ENCODE results near the gene CLBA1. TPM values are rescaled to one million over a fixed set of nuclear protein-coding genes. Genes with fewer than 3 reads are reported as not detected.

Gene CLBA1
- total RNA-seq, 3 donors from 2014 or later: 6.0 to 8.4 (median 6.9) TPM

DNA sequence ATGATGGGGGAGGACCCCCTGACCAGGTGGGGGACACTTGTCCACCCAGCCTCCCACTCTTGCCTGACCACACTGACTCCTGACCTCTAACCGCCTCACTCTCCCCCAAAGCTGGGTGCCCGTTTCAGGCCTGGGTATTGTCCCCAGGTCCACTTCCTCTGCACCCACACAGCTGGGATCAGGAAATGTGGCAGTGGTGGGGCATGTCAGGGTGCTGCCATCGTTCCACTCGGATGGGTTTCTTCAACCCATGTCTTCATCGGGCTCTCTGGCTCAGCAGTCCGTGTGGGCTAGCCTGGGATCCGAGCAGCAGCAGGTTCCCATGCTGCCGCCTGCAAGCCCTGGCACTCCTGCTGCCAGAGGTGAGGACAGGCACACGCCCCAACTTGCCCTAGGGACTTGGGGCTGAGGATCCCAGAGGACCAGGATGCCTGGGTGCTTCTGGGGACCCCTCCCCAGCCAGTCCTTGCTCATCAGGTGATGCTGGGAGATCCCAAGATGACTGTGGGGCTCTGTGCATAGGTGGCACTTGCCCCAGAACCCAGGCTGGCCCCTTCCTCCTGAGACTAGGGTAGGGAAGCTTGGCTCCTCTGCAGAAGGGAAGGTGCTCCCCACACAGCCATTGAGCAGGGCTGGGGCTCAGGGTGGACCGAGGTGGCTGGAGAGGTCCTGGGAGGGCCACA lies 2.9 kb upstream of the CLBA1 start:
- Histone ChIP-seq H3K36me3 (ENCODE audit: low read depth) (no peaks in the 10 kb centered on the region), H3K9me3 (no peaks in the 10 kb centered on the region), H3K4me3 (no peak overlapping the region), H3K4me1 (ENCODE audit: low read depth) (peaks cover 9% of the 10 kb centered on the region)
- DNase-seq (peak in 1 of 3 donors; percentile 19), ATAC-seq (no peak)
- TF ChIP-seq, protein P1, sequence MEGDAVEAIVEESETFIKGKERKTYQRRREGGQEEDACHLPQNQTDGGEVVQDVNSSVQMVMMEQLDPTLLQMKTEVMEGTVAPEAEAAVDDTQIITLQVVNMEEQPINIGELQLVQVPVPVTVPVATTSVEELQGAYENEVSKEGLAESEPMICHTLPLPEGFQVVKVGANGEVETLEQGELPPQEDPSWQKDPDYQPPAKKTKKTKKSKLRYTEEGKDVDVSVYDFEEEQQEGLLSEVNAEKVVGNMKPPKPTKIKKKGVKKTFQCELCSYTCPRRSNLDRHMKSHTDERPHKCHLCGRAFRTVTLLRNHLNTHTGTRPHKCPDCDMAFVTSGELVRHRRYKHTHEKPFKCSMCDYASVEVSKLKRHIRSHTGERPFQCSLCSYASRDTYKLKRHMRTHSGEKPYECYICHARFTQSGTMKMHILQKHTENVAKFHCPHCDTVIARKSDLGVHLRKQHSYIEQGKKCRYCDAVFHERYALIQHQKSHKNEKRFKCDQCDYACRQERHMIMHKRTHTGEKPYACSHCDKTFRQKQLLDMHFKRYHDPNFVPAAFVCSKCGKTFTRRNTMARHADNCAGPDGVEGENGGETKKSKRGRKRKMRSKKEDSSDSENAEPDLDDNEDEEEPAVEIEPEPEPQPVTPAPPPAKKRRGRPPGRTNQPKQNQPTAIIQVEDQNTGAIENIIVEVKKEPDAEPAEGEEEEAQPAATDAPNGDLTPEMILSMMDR (IDR thresholded peaks at IDR 0.05): no peak
- intact Hi-C loops (cut with DNase I, micrococcal nuclease): no loop called here

DNA sequence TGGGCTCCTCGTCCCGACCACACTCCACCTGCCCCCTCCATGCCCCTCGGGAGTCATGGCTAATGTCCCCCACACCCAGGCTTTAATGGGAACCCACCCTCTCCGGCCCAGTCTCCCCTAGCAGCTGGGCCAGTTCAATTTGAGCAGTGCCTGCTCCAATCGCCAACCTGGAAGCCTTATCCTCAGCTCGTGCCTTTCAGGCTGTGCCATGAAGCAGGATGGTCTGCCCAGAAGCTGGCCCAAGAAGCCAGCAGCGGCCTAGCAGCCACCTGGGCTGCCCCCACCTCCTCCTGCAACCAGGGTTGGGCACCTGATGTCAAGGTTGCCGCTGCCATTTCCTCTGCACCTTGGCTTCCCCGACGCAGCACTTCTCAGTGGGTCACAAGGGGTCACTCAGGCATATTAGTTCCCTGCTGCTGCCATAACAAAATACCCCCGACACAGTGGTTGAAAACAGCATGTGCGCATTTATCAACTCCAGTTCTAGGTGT lies 2.3 kb upstream of the CLBA1 start:
- no peaks in the 10 kb centered on the region for H3K9me3 ChIP-seq
- H3K36me3 ChIP-seq (ENCODE audit: low read depth): no peaks in the 10 kb centered on the region
- intact Hi-C loops (cut with DNase I, micrococcal nuclease): no loop called here
- H3K4me3 ChIP-seq: no peak overlapping the region
- no peak for DNase-seq
- peaks cover 7% of the 10 kb centered on the region for H3K4me1 ChIP-seq (ENCODE audit: low read depth)
- ATAC-seq: no peak
- TF ChIP-seq, protein P1 (IDR thresholded peaks at IDR 0.05): no peak

DNA sequence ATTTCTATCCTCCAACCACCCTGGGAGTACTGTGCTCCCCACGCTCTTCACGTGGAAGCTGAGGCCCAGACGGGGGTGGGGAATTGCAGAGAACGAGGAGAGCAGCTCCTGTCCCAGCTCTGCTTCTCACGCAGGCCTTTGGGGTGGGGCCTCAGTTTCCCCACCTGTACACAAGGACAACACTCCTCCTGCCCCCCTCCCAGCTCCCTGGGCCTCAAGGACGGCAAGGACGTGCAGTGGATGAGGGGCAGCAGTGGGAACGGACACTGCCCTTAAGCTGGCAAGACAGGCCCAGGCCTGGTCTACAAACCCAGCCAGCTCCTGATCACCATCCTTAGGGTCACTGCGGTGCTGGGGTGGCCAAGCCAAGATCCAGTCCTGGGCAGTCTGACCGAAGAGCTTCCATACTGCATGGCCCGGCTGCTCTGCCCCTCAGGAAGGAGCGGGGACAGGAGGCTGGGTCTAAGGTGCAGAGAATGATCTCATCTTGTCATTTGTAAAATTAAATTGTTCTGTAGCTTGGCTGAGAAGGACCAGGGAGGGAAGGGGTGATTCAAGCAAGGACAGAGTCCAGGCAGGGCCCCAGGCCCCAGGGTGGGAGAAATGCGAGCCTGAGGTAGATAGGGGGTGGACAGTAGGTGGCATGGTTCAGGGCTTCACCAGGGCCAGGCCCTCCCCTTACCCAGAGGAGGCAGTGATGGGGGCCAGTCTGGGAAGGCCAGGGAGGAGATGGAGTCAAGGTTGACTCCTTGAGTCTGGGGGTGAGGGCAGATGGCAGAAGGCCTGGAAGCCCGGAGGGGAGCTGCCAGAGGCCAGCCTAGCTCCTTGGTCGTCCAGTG lies 1.3 kb upstream of the CLBA1 start:
- TF ChIP-seq, protein P1 (IDR thresholded peaks at IDR 0.05): no peak
- ATAC-seq (no peak), DNase-seq (no peak)
- Histone ChIP-seq H3K4me3 (no peak overlapping the region), H3K4me1 (ENCODE audit: low read depth) (peaks cover 4% of the 10 kb centered on the region), H3K36me3 (ENCODE audit: low read depth) (no peaks in the 10 kb centered on the region), H3K9me3 (no peaks in the 10 kb centered on the region)
- intact Hi-C loops (cut with DNase I, micrococcal nuclease): no loop called here

DNA sequence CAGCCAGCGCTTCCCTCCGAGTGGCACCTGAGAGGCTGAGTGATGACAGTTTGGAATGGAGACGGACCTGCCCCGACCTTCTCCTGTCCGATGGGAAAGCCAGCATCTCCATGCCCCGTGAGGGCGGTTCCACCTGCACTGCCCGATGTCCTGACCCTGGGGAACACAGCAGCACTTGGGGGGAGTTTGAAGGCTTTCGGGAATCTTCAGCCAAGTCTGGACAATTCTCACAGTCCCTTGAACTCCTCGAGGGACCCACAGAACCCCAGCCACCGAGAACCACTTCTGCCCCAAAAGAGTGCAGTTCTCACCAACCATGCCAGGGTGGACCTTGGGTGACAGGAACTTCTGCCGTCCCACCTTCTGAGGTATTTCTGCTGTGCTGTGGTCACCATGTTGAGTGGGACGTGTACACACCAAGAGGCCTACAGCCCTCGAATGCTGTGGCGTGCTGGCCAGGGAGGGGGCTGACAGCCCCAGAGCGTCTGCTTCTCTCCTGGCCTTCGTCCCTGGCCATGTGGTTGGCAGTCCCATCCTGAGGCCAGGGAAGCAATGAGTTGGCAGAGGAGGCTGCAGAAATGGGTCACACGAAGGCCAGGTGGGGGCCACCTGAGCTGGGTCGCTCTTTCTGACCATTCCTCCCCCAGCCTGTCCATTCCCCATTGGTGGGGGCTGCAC lies 1.0 kb downstream of the CLBA1 start:
- Histone ChIP-seq H3K36me3 (ENCODE audit: low read depth) (no peaks in the 10 kb centered on the region), H3K4me3 (no peak overlapping the region), H3K4me1 (ENCODE audit: low read depth) (peaks cover 4% of the 10 kb centered on the region), H3K9me3 (no peaks in the 10 kb centered on the region)
- intact Hi-C loops (cut with DNase I, micrococcal nuclease): no loop called here
- ATAC-seq (no peak), DNase-seq (peak; percentile 12 to 49 (median 37))
- TF ChIP-seq, protein P1 (IDR thresholded peaks at IDR 0.05): no peak

DNA sequence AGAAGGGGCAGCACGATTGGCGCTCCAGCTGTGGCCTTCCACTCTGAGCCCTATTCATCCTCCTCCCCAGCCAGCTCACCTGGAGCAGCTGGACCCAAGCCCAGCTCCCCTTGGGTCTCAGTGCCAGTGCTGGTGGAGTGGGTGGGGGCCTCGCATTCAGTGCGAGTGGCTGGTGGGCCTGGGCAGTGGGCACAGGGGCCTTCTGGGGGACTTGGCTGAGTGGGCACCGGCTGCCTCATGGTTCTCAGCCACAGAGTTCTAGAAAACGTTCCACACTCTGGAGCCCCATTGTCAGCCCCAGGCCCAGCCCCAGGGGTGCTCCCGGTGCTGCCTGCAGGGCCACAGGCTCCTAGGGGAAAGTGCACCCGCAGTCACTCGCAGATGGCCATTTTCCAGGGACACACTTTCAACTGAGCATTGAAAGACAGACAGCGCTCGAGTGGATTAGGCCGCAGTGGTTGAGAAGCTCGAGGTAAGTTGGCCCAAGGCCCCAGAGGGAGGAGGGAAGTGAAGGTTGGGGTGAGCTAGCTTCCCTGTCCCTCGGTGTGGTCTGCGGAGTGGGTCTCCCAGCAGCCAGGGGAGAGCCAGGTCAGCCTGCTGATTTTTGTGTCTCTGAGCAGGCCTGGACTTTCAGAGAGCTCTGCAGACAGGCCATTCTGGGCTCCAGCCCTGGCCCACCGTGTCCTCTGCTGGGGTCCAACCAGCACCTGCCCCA lies 3.8 kb downstream of the CLBA1 start:
- ATAC-seq: no peak
- Histone ChIP-seq H3K4me1 (ENCODE audit: low read depth) (peaks cover 4% of the 10 kb centered on the region), H3K4me3 (no peak overlapping the region), H3K9me3 (no peaks in the 10 kb centered on the region), H3K36me3 (ENCODE audit: low read depth) (no peaks in the 10 kb centered on the region)
- TF ChIP-seq, protein P1 (IDR thresholded peaks at IDR 0.05): no peak
- DNase-seq: no peak
- intact Hi-C loops (cut with DNase I, micrococcal nuclease): no loop called here

Measured in mucosa of descending colon (tissue), 3 donors.